ENCODE measurements around the gene USP49. TPM values are rescaled to one million over a fixed set of nuclear protein-coding genes. Genes with fewer than 3 reads are reported as not detected.
A peak's percentile ranks its signal among the peaks of the same experiment; 100 is the strongest.

The USP49 gene
- total and polyA plus RNA-seq, 8 donors = 0.98 to 2.4 (median 1.5) TPM

DNA sequence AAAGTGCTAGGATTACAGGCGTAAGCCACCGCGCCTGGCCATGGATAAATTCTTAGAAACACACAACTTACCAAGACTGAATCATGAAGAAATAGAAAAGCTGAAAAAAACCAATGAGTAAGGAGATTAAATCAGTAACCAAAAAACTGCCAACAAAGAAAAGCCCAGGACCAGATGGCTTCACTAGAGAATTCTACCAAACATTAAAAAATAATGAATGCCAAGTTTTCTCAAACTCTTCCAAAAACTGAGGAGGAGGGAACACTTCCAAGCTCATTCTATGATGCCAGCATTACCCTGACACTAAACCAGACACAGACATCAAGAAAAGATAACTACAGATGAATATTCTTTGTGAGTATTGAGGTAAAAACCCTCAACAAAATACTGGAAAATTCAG is 44.3 kb downstream of the USP49 start:
- no peaks in the 10 kb centered on the region for H3K9me3 ChIP-seq
- no peak for DNase-seq
- no peak for ATAC-seq
- intact Hi-C loops (cut with DNase I) = loop anchor here in 1 of 3 donors (10.0 kb wide), 1 partner anchor 84 kb away; no protein-coding TSS in a partner anchor
- no peak for FAIRE-seq
- H3K27me3 ChIP-seq = no peaks in the 10 kb centered on the region
- TF ChIP-seq, protein P1, sequence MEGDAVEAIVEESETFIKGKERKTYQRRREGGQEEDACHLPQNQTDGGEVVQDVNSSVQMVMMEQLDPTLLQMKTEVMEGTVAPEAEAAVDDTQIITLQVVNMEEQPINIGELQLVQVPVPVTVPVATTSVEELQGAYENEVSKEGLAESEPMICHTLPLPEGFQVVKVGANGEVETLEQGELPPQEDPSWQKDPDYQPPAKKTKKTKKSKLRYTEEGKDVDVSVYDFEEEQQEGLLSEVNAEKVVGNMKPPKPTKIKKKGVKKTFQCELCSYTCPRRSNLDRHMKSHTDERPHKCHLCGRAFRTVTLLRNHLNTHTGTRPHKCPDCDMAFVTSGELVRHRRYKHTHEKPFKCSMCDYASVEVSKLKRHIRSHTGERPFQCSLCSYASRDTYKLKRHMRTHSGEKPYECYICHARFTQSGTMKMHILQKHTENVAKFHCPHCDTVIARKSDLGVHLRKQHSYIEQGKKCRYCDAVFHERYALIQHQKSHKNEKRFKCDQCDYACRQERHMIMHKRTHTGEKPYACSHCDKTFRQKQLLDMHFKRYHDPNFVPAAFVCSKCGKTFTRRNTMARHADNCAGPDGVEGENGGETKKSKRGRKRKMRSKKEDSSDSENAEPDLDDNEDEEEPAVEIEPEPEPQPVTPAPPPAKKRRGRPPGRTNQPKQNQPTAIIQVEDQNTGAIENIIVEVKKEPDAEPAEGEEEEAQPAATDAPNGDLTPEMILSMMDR (IDR thresholded peaks at IDR 0.05) = no peak
- 96 to 100% methylated on average over 3 of the region's 3 CpGs for WGBS, 2 donors
- H3K4me3 ChIP-seq = no peak overlapping the region
- no peaks in the 10 kb centered on the region for H3K4me1 ChIP-seq
- no peaks in the 10 kb centered on the region for H3K36me3 ChIP-seq
- H3K27ac ChIP-seq = no peak overlapping the region

GRCh38 chr6:41846666-41847237 is 48.4 kb downstream of the USP49 start:
- Histone ChIP-seq H3K9me3 (no peaks in the 10 kb centered on the region), H3K27me3 (no peaks in the 10 kb centered on the region), H3K27ac (peak overlapping the region in 1 of 4 donors; percentile 20), H3K36me3 (no peaks in the 10 kb centered on the region), H3K4me1 (no peaks in the 10 kb centered on the region), H3K4me3 (no peak overlapping the region)
- WGBS, 2 donors = 2 to 5% methylated on average over 1 of the region's 1 CpG
- intact Hi-C loops (cut with DNase I) = loop anchor here in 1 of 3 donors (10.0 kb wide), 1 partner anchor 198 kb away; no protein-coding TSS in a partner anchor
- FAIRE-seq (peak; percentile 76), ATAC-seq (peak; percentile 88 to 99 (median 98)), DNase-seq (peak in 4 of 6 donors; percentile 27 to 76 (median 49))
- TF ChIP-seq, protein P1 (IDR thresholded peaks at IDR 0.05) = peak; percentile 36 to 71 (median 64)

- no peak for FAIRE-seq
- TF ChIP-seq, protein P1 (IDR thresholded peaks at IDR 0.05) = no peak
- 90 to 93% methylated on average over 9 of the region's 9 CpGs for WGBS, 2 donors
- no peak for ATAC-seq
- no peak for DNase-seq
- Histone ChIP-seq H3K27ac (no peak overlapping the region), H3K27me3 (no peaks in the 10 kb centered on the region), H3K9me3 (no peaks in the 10 kb centered on the region), H3K4me1 (no peaks in the 10 kb centered on the region), H3K4me3 (no peak overlapping the region), H3K36me3 (no peaks in the 10 kb centered on the region)
- intact Hi-C loops (cut with DNase I) = loop anchor here in 1 of 3 donors (10.0 kb wide), 1 partner anchor 202 kb away; no protein-coding TSS in a partner anchor
Observed at GRCh38 chr6:41843178-41843577, 52.0 kb downstream of the USP49 start.

- no peaks in the 10 kb centered on the region for H3K27me3 ChIP-seq
- TF ChIP-seq, protein P1 (IDR thresholded peaks at IDR 0.05) = no peak
- H3K4me3 ChIP-seq = no peak overlapping the region
- H3K36me3 ChIP-seq = no peaks in the 10 kb centered on the region
- no peak for FAIRE-seq
- no peak for ATAC-seq
- DNase-seq = no peak
- 97% methylated on average over 4 of the region's 4 CpGs for WGBS, 2 donors
- H3K27ac ChIP-seq = no peak overlapping the region
- H3K4me1 ChIP-seq = no peaks in the 10 kb centered on the region
- H3K9me3 ChIP-seq = no peaks in the 10 kb centered on the region
- intact Hi-C loops (cut with DNase I) = loop anchor here in 1 of 3 donors (10.0 kb wide), 1 partner anchor 204 kb away; no protein-coding TSS in a partner anchor
Observed at GRCh38 chr6:41840326-41840725, 54.8 kb downstream of the USP49 start.

DNA sequence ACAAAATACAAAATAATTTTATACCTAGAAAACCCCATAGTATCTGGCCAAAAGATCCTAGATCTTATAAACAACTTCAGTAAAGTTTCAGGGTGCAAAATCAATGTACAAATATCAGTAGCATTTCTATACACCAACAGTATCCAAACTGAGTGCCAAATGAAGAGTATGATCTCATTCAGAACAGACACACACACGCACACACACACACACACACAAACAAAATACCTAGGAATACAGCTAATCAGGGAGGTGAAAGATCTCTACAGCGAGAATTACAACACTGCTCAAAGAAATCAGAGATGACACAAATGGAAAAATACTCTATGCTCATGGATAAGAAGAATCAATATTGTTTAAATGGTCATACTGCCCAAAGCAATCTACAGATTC is 58.5 kb downstream of the USP49 start:
- FAIRE-seq (no peak), DNase-seq (no peak), ATAC-seq (no peak)
- WGBS, 2 donors = 84 to 92% methylated on average over 2 of the region's 2 CpGs
- Histone ChIP-seq H3K27ac (no peak overlapping the region), H3K4me1 (no peaks in the 10 kb centered on the region), H3K9me3 (no peaks in the 10 kb centered on the region), H3K27me3 (no peaks in the 10 kb centered on the region), H3K36me3 (no peaks in the 10 kb centered on the region), H3K4me3 (no peak overlapping the region)
- intact Hi-C loops (cut with DNase I) = no loop called here
- TF ChIP-seq, protein P1 (IDR thresholded peaks at IDR 0.05) = no peak

Data from pancreas (tissue), 10 donors.